Thyroid gland (tissue), 4 donors: ENCODE results near the gene ZG16B. TPM values are rescaled to one million over a fixed set of nuclear protein-coding genes. Genes with fewer than 3 reads are reported as not detected.

ENCODE experiments used
- DNase-seq, 2 donors: peaks; one replicate each; pipeline ENCODE4 v3.0.0-alpha.2; 2019
- H3K27ac ChIP-seq, 3 donors: fragments of 200-600 bp; sonication (generic); 1 replicate in 2 of 3; 2 replicates in 1 of 3; pipeline ENCODE4 v1.5.1; 2016 to 2019; ENCODE audit warnings: mild to moderate bottlenecking in 1 of 3, moderate library complexity in 1 of 3
- H3K27me3 ChIP-seq: fragments of 200-600 bp; sonication (generic); one replicate; pipeline ENCODE4 v1.5.1; 2019
- H3K36me3 ChIP-seq, 2 donors: fragments of 200-600 bp; sonication (generic); one replicate each; pipeline ENCODE4 v1.5.1; 2016 to 2019
- H3K4me1 ChIP-seq, 2 donors: fragments of 200-600 bp; sonication (generic); one replicate each; pipeline ENCODE4 v1.5.1; 2017 to 2019
- H3K4me3 ChIP-seq, 3 donors: fragments of 200-600 bp; sonication (generic); replicated peaks in 1 of 3; 1 replicate in 2 of 3; 2 replicates in 1 of 3; pipeline ENCODE4 v1.5.1; 2016; ENCODE audit warnings: mild to moderate bottlenecking in 1 of 3
- H3K9me3 ChIP-seq: fragments of 200-600 bp; sonication (generic); one replicate; pipeline ENCODE4 v1.5.1; 2017
- CTCF ChIP-seq, 6 experiments: fragments of 200-600 bp in 3 of 6; fragments of 450-650 bp in 3 of 6; sonication (generic) in 3 of 6; IDR thresholded peaks; one replicate each; pipeline ENCODE4 v1.5.1; 2016 to 2019; ENCODE audit warnings: antibody characterized with exemption in 6 of 6, mild to moderate bottlenecking in 2 of 6, inconsistent platforms in 1 of 6, moderate library complexity in 1 of 6
- POLR2A ChIP-seq, 2 donors: fragments of 450-650 bp; IDR thresholded peaks; one replicate each; pipeline ENCODE4 v1.6.1; 2017; ENCODE audit warnings: antibody characterized with exemption in 2 of 2, mild to moderate bottlenecking in 2 of 2, moderate library complexity in 1 of 2
- WGBS, 2 donors: methylation state at CpG; one replicate each; pipeline ENCODE4 v1.1.5; 2017; 5-methylcytosine and 5-hydroxymethylcytosine counted together
- intact Hi-C: fragments of 100-400 bp; cut with DNase I; formaldehyde crosslinking; loops from one replicate; pipeline ENCODE4 v1.15.1; 2023
- total RNA-seq, 4 donors: library from RNA; depleted of rRNA; stranded (reverse); fragments of >200 nt; gene quantifications; one replicate each; pipeline ENCODE4 v1.2.3, GENCODE V29; 2016

Gene ZG16B
- total RNA-seq, 4 donors from 2014 or later, result not detected

- H3K27me3 ChIP-seq, result no peaks in the 10 kb centered on the region
- intact Hi-C loops, result no loop called here
- no peak for DNase-seq
- no peaks in the 10 kb centered on the region for H3K36me3 ChIP-seq
- H3K9me3 ChIP-seq, result no peaks in the 10 kb centered on the region
- no peaks in the 10 kb centered on the region for H3K4me1 ChIP-seq
- TF ChIP-seq POLR2A (IDR thresholded peaks at IDR 0.05) (no peak), CTCF (IDR thresholded peaks at IDR 0.05) (no peak)
- 57 to 62% methylated on average over 22 of the region's 22 CpGs for WGBS, 2 donors
- H3K27ac ChIP-seq, result no peak overlapping the region
- H3K4me3 ChIP-seq, result no peak overlapping the region
These were observed 5.8 kb downstream of the ZG16B start for GRCh38 chr16:2835638-2836493.

- Histone ChIP-seq H3K27ac (no peak overlapping the region), H3K9me3 (no peaks in the 10 kb centered on the region), H3K4me1 (no peaks in the 10 kb centered on the region), H3K4me3 (no peak overlapping the region), H3K27me3 (no peaks in the 10 kb centered on the region), H3K36me3 (no peaks in the 10 kb centered on the region)
- intact Hi-C loops, result no loop called here
- TF ChIP-seq CTCF (IDR thresholded peaks at IDR 0.05), result no peak
- no peak for TF ChIP-seq POLR2A (IDR thresholded peaks at IDR 0.05)
- WGBS, 2 donors, result 60% methylated on average over 12 to 13 of the region's 13 CpGs
- DNase-seq, result no peak
These were observed 6.8 kb downstream of the ZG16B start for GRCh38 chr16:2836646-2837508.

GRCh38 chr16:2838928-2839327 is 8.8 kb downstream of the ZG16B start:
- TF ChIP-seq CTCF (IDR thresholded peaks at IDR 0.05) (peak; percentile 16 to 88 (median 76)), POLR2A (IDR thresholded peaks at IDR 0.05) (no peak)
- intact Hi-C loops, result loop anchor here (2.0 kb wide), 1 partner anchor 86 kb away; no protein-coding TSS in a partner anchor
- peak; percentile 67 to 68 for DNase-seq
- Histone ChIP-seq H3K9me3 (no peaks in the 10 kb centered on the region), H3K4me1 (peaks cover 6 to 7% of the 10 kb centered on the region in 2 donors), H3K4me3 (no peak overlapping the region), H3K27me3 (no peaks in the 10 kb centered on the region), H3K36me3 (no peaks in the 10 kb centered on the region), H3K27ac (no peak overlapping the region)
- 8% methylated on average over 5 of the region's 12 CpGs; no CpG with 5 or more reads in 1 of the 2 donors for WGBS, 2 donors

GRCh38 chr16:2839650-2840450 is 9.7 kb downstream of the ZG16B start:
- Histone ChIP-seq H3K4me1 (peaks cover 6 to 7% of the 10 kb centered on the region in 2 donors), H3K9me3 (no peaks in the 10 kb centered on the region), H3K27ac (no peak overlapping the region), H3K4me3 (no peak overlapping the region), H3K27me3 (no peaks in the 10 kb centered on the region), H3K36me3 (no peaks in the 10 kb centered on the region)
- no peak for DNase-seq
- TF ChIP-seq POLR2A (IDR thresholded peaks at IDR 0.05) (no peak), CTCF (IDR thresholded peaks at IDR 0.05) (no peak)
- intact Hi-C loops, result loop anchor here (2.0 kb wide), 1 partner anchor 85 kb away; no protein-coding TSS in a partner anchor
- WGBS, 2 donors, result 74 to 76% methylated on average over 8 to 15 of the region's 15 CpGs
